Right atrium auricular region (tissue), 2 donors: ENCODE results near the gene CCDC43. TPM values are rescaled to one million over a fixed set of nuclear protein-coding genes. Genes with fewer than 3 reads are reported as not detected.

Source experiments
- DNase-seq: peaks from one replicate; pipeline ENCODE4 v3.0.0-alpha.2; 2019; ENCODE audit warnings: low spot score
- H3K27ac ChIP-seq, 2 donors: fragments of 200-600 bp; sonication (generic); 1 replicate in 1 of 2; 2 replicates in 1 of 2; pipeline ENCODE4 v1.5.1; 2016 to 2019
- H3K27me3 ChIP-seq, 2 donors: fragments of 200-600 bp; sonication (generic); one replicate each; pipeline versions ENCODE4 v1.5.1 to v1.6.0; 2017 to 2019
- H3K36me3 ChIP-seq: fragments of 200-600 bp; sonication (generic); one replicate; pipeline ENCODE4 v1.5.1; 2016
- H3K4me1 ChIP-seq, 2 donors: fragments of 200-600 bp; sonication (generic); one replicate each; pipeline versions ENCODE4 v1.5.1 to v1.6.0; 2017 to 2019
- H3K4me3 ChIP-seq, 2 donors: fragments of 200-600 bp; sonication (generic); 1 replicate in 1 of 2; 2 replicates in 1 of 2; pipeline ENCODE4 v1.5.1; 2017 to 2019; ENCODE audit warnings: mild to moderate bottlenecking in 1 of 2, moderate library complexity in 1 of 2
- H3K9me3 ChIP-seq, 2 donors: fragments of 200-600 bp; sonication (generic); one replicate each; pipeline ENCODE4 v1.5.1; 2019
- CTCF ChIP-seq, 2 donors: fragments of 200-600 bp; sonication (generic); IDR thresholded peaks; one replicate each; pipeline ENCODE4 v1.5.1; 2019; ENCODE audit warnings: antibody characterized with exemption in 2 of 2
- total RNA-seq, 2 donors: library from RNA; depleted of rRNA; stranded (reverse); fragments of >200 nt; gene quantifications; one replicate each; pipeline ENCODE4 v1.1.0, GENCODE V29; 2016

Gene CCDC43
- total RNA-seq, 2 donors from 2014 or later, result 18.8 to 26.7 TPM

DNA sequence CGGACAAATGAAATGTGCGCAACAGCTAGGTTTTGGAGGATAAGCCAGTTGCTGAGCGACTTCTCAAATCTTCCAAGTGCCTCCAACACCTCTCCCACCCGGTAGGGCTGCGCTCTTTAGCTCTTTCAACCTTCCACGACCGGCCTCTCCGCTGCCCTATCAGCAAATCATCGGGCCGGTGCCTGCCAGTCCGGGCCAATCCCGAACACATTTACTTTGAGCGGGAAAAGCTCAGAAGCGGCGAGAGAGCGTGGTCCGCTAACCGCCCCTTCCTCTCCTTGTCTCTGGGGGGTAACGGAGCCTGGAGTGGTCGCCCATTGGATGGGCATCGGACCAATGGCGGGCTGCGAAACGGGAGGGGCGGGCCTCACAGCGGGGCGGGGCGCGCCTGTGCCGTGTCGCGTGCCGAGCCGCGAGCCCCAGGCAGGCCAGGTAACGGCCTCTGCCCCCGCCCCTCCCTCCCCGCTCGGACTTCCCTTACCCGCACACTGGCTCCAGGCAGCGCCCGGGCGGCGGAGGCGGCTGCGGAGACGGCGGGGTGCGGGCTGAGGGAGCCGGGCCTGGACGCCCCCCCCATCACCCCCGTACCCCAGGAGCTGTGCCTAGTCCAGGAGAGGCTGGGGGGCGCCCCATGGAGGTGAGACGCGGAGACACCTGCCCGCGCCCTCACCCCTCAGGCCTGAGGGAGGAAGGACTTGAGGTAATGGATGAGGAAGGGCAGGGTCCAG is 33.4 kb downstream of the CCDC43 start, which contains the start of gene MEIOC:
Gene MEIOC, plus strand, starts transcription at position 486 of the 728 bp plus-strand sequence. Its CDS starts 146 bp downstream, at position 632.
- DNase-seq, result no peak
- no peak for TF ChIP-seq CTCF (IDR thresholded peaks at IDR 0.05)
- Histone ChIP-seq H3K9me3 (no peaks in the 10 kb centered on the region), H3K36me3 (no peaks in the 10 kb centered on the region), H3K27me3 (peaks cover 0 to 20% of the 10 kb centered on the region in 2 donors), H3K4me3 (peak within 1 kb of the TSS in 1 of 2 donors; percentile 27), H3K27ac (no peak within 1 kb of the TSS), H3K4me1 (peaks cover 0 to 8% of the 10 kb centered on the region in 2 donors)

- DNase-seq, result no peak
- TF ChIP-seq CTCF (IDR thresholded peaks at IDR 0.05), result no peak
- no peaks in the 10 kb centered on the region for H3K9me3 ChIP-seq
- no peak overlapping the region for H3K4me3 ChIP-seq
- no peaks in the 10 kb centered on the region for H3K36me3 ChIP-seq
- H3K27me3 ChIP-seq, result peaks cover 0 to 20% of the 10 kb centered on the region in 2 donors
- peaks cover 0 to 8% of the 10 kb centered on the region in 2 donors for H3K4me1 ChIP-seq
- H3K27ac ChIP-seq, result no peak overlapping the region
Observed at GRCh38 chr17:44653954-44654353, 35.6 kb downstream of the CCDC43 start.

GRCh38 chr17:44653384-44653783 is 36.2 kb downstream of the CCDC43 start:
- TF ChIP-seq CTCF (IDR thresholded peaks at IDR 0.05), result no peak
- Histone ChIP-seq H3K4me3 (no peak overlapping the region), H3K27ac (no peak overlapping the region), H3K4me1 (peaks cover 0 to 8% of the 10 kb centered on the region in 2 donors), H3K27me3 (peaks cover 0 to 20% of the 10 kb centered on the region in 2 donors), H3K9me3 (no peaks in the 10 kb centered on the region), H3K36me3 (no peaks in the 10 kb centered on the region)
- DNase-seq, result no peak

- no peak overlapping the region for H3K27ac ChIP-seq
- H3K4me1 ChIP-seq, result peaks cover 0 to 8% of the 10 kb centered on the region in 2 donors
- no peak for TF ChIP-seq CTCF (IDR thresholded peaks at IDR 0.05)
- H3K36me3 ChIP-seq, result no peaks in the 10 kb centered on the region
- H3K4me3 ChIP-seq, result no peak overlapping the region
- peaks cover 0 to 20% of the 10 kb centered on the region in 2 donors for H3K27me3 ChIP-seq
- no peak for DNase-seq
- no peaks in the 10 kb centered on the region for H3K9me3 ChIP-seq
Observed at GRCh38 chr17:44652727-44653126, 36.8 kb downstream of the CCDC43 start.

DNA sequence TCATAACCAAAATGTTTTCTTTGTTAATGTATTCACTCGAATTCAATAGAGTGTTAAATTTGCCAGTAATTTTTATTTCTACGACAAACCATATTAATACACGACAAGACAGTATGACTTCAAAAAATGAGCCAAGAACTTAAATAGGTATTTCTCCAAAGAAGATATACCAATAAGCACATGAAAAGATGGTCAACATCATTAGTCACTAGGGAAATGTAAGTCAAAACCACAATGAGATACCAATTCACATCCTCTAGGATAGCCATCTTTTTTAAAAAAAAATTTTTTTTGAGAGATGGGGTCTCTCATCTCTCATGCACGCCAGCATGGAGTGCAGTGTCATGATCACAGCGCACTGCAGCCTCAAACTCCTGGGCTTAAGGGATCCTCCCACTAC is 38.3 kb downstream of the CCDC43 start:
- Histone ChIP-seq H3K4me3 (no peak overlapping the region), H3K27ac (no peak overlapping the region), H3K4me1 (peaks cover 0 to 4% of the 10 kb centered on the region in 2 donors), H3K27me3 (peaks cover 0 to 9% of the 10 kb centered on the region in 2 donors), H3K36me3 (no peaks in the 10 kb centered on the region), H3K9me3 (no peaks in the 10 kb centered on the region)
- no peak for TF ChIP-seq CTCF (IDR thresholded peaks at IDR 0.05)
- DNase-seq, result no peak
